Neural cell (in vitro differentiated cells): Measurements from ENCODE around the gene UNC5A. TPM values are rescaled to one million over a fixed set of nuclear protein-coding genes. Genes with fewer than 3 reads are reported as not detected.

Experiments
- H2AFZ ChIP-seq: fragments of 200-600, 300-800 bp; sonication (generic), shearing (Covaris generic); 2 replicates; pipeline ENCODE4 v1.6.0; 2014; ENCODE audit warnings: low read depth, mild to moderate bottlenecking, antibody characterized with exemption, low read length, moderate library complexity
- H3F3A ChIP-seq: fragments of 200-600 bp; shearing (Covaris generic); 2 replicates; pipeline ENCODE4 v1.6.1; 2016; ENCODE audit warnings: mild to moderate bottlenecking, moderate library complexity, mixed read lengths, antibody characterized with exemption, low read length; ENCODE audit not compliant: insufficient read depth, poor library complexity, severe bottlenecking
- H3K27ac ChIP-seq: fragments of 200-600, 300-800 bp; sonication (generic), shearing (Covaris generic); 2 replicates; pipeline ENCODE4 v1.5.1; 2014; ENCODE audit warnings: mild to moderate bottlenecking, low read length, moderate library complexity
- H3K27me3 ChIP-seq: fragments of 300-800, 200-600 bp; sonication (generic), shearing (Covaris generic); 2 replicates; pipeline ENCODE4 v1.6.0; 2014; ENCODE audit warnings: mild to moderate bottlenecking, low read depth, low read length, moderate library complexity; ENCODE audit not compliant: insufficient read depth
- H3K36me3 ChIP-seq: fragments of 300-800, 200-600 bp; sonication (generic), shearing (Covaris generic); 2 replicates; pipeline ENCODE4 v1.5.1; 2014; ENCODE audit warnings: mild to moderate bottlenecking, antibody characterized with exemption, low read length, moderate library complexity; ENCODE audit not compliant: insufficient read depth
- H3K4me2 ChIP-seq: fragments of 300-800, 200-600 bp; sonication (generic), shearing (Covaris generic); 2 replicates; pipeline ENCODE4 v1.6.0; 2014; ENCODE audit warnings: mild to moderate bottlenecking, low read length
- H3K4me3 ChIP-seq: fragments of 300-800, 200-600 bp; sonication (generic), shearing (Covaris generic); 2 replicates; pipeline ENCODE4 v1.5.1; 2014; ENCODE audit warnings: mild to moderate bottlenecking, low read length, moderate library complexity
- H3K79me2 ChIP-seq: fragments of 200-600 bp; shearing (Covaris generic); replicated peaks from 2 replicates; pipeline ENCODE4 v1.6.0; 2014; ENCODE audit warnings: mild to moderate bottlenecking, low read length, moderate library complexity; ENCODE audit not compliant: insufficient read depth
- H3K9ac ChIP-seq: fragments of 300-800, 200-600 bp; sonication (generic), shearing (Covaris generic); 2 replicates; pipeline ENCODE4 v1.6.1; 2016; ENCODE audit warnings: mild to moderate bottlenecking, low read length, mixed read lengths
- H3K9me2 ChIP-seq: fragments of 200-600 bp; shearing (Covaris generic); 2 replicates; pipeline ENCODE4 v1.6.1; 2016; ENCODE audit warnings: mild to moderate bottlenecking, low read length, mixed read lengths; ENCODE audit not compliant: insufficient read depth
- H3K9me3 ChIP-seq: fragments of 200-600, 300-800 bp; sonication (generic), shearing (Covaris generic); 2 replicates; pipeline ENCODE4 v1.6.1; 2016; ENCODE audit warnings: mild to moderate bottlenecking, mixed run types, low read length, moderate library complexity, mixed read lengths
- H4K20me1 ChIP-seq: fragments of 200-600 bp; shearing (Covaris generic); 2 replicates; pipeline ENCODE4 v1.6.1; 2016; ENCODE audit warnings: mild to moderate bottlenecking, mixed run types; ENCODE audit not compliant: insufficient read depth
- CTCF ChIP-seq: fragments of 450-650 bp; IDR thresholded peaks from 2 replicates; pipeline ENCODE4 v1.5.1; 2014; ENCODE audit warnings: antibody characterized with exemption, mild to moderate bottlenecking, moderate library complexity; ENCODE audit not compliant: poor library complexity, severe bottlenecking
- EP300 ChIP-seq: fragments of 450-650 bp; conservative IDR thresholded peaks from 2 replicates; pipeline ENCODE4 v1.6.1; 2014; ENCODE audit warnings: antibody characterized with exemption, mild to moderate bottlenecking, moderate library complexity; ENCODE audit not compliant: poor library complexity, severe bottlenecking
- EZH2 ChIP-seq: fragments of 200-600, 300-800 bp; shearing (Covaris generic), sonication (generic); IDR thresholded peaks from 2 replicates; pipeline ENCODE4 v1.6.1; 2014; ENCODE audit warnings: antibody characterized with exemption, low read length, borderline replicate concordance, mild to moderate bottlenecking; ENCODE audit not compliant: insufficient read depth, poor library complexity, severe bottlenecking
- POLR2AphosphoS5 ChIP-seq: IDR thresholded peaks from 2 replicates; pipeline ENCODE4 v1.6.1; 2012
- RAD21 ChIP-seq: fragments of 450-650 bp; conservative IDR thresholded peaks from 2 replicates; pipeline ENCODE4 v1.6.1; 2014; ENCODE audit warnings: antibody characterized with exemption, mild to moderate bottlenecking, moderate library complexity
- REST ChIP-seq: IDR thresholded peaks from 2 replicates; pipeline ENCODE4 v1.6.1; 2012; ENCODE audit warnings: borderline replicate concordance
- SMC3 ChIP-seq: fragments of 450-650 bp; conservative IDR thresholded peaks from 2 replicates; pipeline ENCODE4 v1.6.1; 2014; ENCODE audit warnings: antibody characterized with exemption, mild to moderate bottlenecking, moderate library complexity; ENCODE audit not compliant: poor library complexity
- TAF1 ChIP-seq: IDR thresholded peaks from 2 replicates; pipeline ENCODE4 v1.6.1; 2012; ENCODE audit warnings: low read depth
- polyA plus RNA-seq: library from polyadenylated mRNA; depleted of rRNA; stranded (reverse); fragments of >200 nt; gene quantifications from 2 replicates; pipeline ENCODE4 v1.2.3, GENCODE V29; 2014

UNC5A gene
- polyA plus RNA-seq, 1 donor from 2014 or later: 2.7 TPM

- H3K36me3 ChIP-seq: peaks cover 7% of the 10 kb centered on the region
These were observed 92.7 kb downstream of the UNC5A start for GRCh38 chr5:176902911-176903664.

GRCh38 chr5:176904276-176904675 is 93.9 kb downstream of the UNC5A start:
- Histone ChIP-seq H3K9me2 (no peaks in the 10 kb centered on the region), H3K9me3 (no peaks in the 10 kb centered on the region), H3F3A (no peaks in the 10 kb centered on the region), H2AFZ (no peak overlapping the region), H3K27ac (no peak overlapping the region), H3K36me3 (peaks cover 7% of the 10 kb centered on the region), H3K4me3 (no peak overlapping the region), H4K20me1 (no peaks in the 10 kb centered on the region), H3K27me3 (no peaks in the 10 kb centered on the region), H3K4me2 (no peak overlapping the region), H3K9ac (no peak overlapping the region), H3K79me2 (no peaks in the 10 kb centered on the region)
- no peak for TF ChIP-seq EP300
- no peak for TF ChIP-seq POLR2AphosphoS5
- no peak for TF ChIP-seq EZH2
- TF ChIP-seq TAF1: no peak
- TF ChIP-seq CTCF: no peak
- no peak for TF ChIP-seq RAD21

More at GRCh38 chr5:176902911-176903664, 92.7 kb downstream of the UNC5A start:
- Histone ChIP-seq H4K20me1 (no peaks in the 10 kb centered on the region), H3K9ac (no peak overlapping the region), H3K4me2 (no peak overlapping the region), H3K4me3 (no peak overlapping the region), H3K9me3 (no peaks in the 10 kb centered on the region), H3K79me2 (no peaks in the 10 kb centered on the region), H3K27me3 (no peaks in the 10 kb centered on the region), H2AFZ (no peak overlapping the region), H3F3A (no peaks in the 10 kb centered on the region), H3K9me2 (no peaks in the 10 kb centered on the region), H3K27ac (no peak overlapping the region)
- TF ChIP-seq TAF1 (no peak), EZH2 (no peak), POLR2AphosphoS5 (no peak), SMC3 (no peak), REST (no peak), CTCF (no peak)
